Hepatocyte (in vitro differentiated cells): ENCODE data around the gene UNC13D. TPM values are rescaled to one million over a fixed set of nuclear protein-coding genes. Genes with fewer than 3 reads are reported as not detected.

Source experiments
- DNase-seq: peaks from one replicate; pipeline ENCODE4 v3.0.0-alpha.2; 2016; ENCODE audit warnings: low spot score
- H2AFZ ChIP-seq: fragments of 200-600 bp; sonication (generic); 2 replicates; pipeline ENCODE4 v1.6.0; 2016; ENCODE audit warnings: antibody characterized with exemption, mild to moderate bottlenecking
- H3K27ac ChIP-seq: fragments of 200-600 bp; sonication (generic); 2 replicates; pipeline ENCODE4 v1.5.1; 2016; ENCODE audit warnings: mild to moderate bottlenecking
- H3K27me3 ChIP-seq: fragments of 200-600 bp; sonication (generic); 2 replicates; pipeline ENCODE4 v1.6.1; 2016
- H3K36me3 ChIP-seq: fragments of 200-600 bp; sonication (generic); replicated peaks from 2 replicates; pipeline ENCODE4 v1.5.1; 2016; ENCODE audit warnings: low read depth; ENCODE audit not compliant: insufficient read depth
- H3K4me1 ChIP-seq: fragments of 200-600 bp; sonication (generic); 2 replicates; pipeline ENCODE4 v1.5.1; 2016; ENCODE audit warnings: mild to moderate bottlenecking, moderate library complexity; ENCODE audit not compliant: insufficient read depth
- H3K4me2 ChIP-seq: fragments of 200-600 bp; sonication (generic); 2 replicates; pipeline ENCODE4 v1.6.0; 2016
- H3K4me3 ChIP-seq: fragments of 200-600 bp; sonication (generic); 2 replicates; pipeline ENCODE4 v1.5.1; 2016; ENCODE audit warnings: mild to moderate bottlenecking
- H3K79me2 ChIP-seq: fragments of 200-600 bp; sonication (generic); 2 replicates; pipeline ENCODE4 v1.6.0; 2017; ENCODE audit warnings: mild to moderate bottlenecking
- H3K9me2 ChIP-seq: fragments of 200-600 bp; sonication (generic); replicated peaks from 2 replicates; pipeline ENCODE4 v1.6.0; 2017; ENCODE audit warnings: mild to moderate bottlenecking; ENCODE audit not compliant: insufficient read depth
- H3K9me3 ChIP-seq: fragments of 200-600 bp; sonication (generic); 2 replicates; pipeline ENCODE4 v1.5.1; 2016; ENCODE audit warnings: low read depth, mild to moderate bottlenecking
- H4K20me1 ChIP-seq: fragments of 200-600 bp; sonication (generic); 2 replicates; pipeline ENCODE4 v1.6.0; 2016; ENCODE audit warnings: mild to moderate bottlenecking; ENCODE audit not compliant: insufficient read depth, poor library complexity, severe bottlenecking
- EZH2 ChIP-seq: fragments of 200-600 bp; sonication (generic); IDR thresholded peaks from 2 replicates; pipeline ENCODE4 v1.6.1; 2016; ENCODE audit warnings: antibody characterized with exemption, mild to moderate bottlenecking, borderline replicate concordance
- EZH2phosphoT487 ChIP-seq: fragments of 200-600 bp; sonication (generic); IDR thresholded peaks from one replicate; pipeline ENCODE4 v1.6.1; 2018; ENCODE audit warnings: antibody characterized with exemption, mild to moderate bottlenecking, low read depth, moderate library complexity; ENCODE audit not compliant: unreplicated experiment, severe bottlenecking
- WGBS: methylation state at CpG from one replicate; pipeline ENCODE4 v1.1.6; 2016; ENCODE audit warnings: low lambda C conversion rate; ENCODE audit errors: missing lambda C conversion rate; 5-methylcytosine and 5-hydroxymethylcytosine counted together
- polyA plus RNA-seq: library from polyadenylated mRNA; unstranded; fragments of >200 nt; fragmentation: Nextera tagmentation; extraction: Ambion mirVana; gene quantifications from 2 replicates; pipeline ENCODE4 v1.2.1, GENCODE V29; 2016
- total RNA-seq: library from RNA; depleted of rRNA; stranded (reverse); fragments of >200 nt; gene quantifications from 2 replicates; pipeline ENCODE4 v1.2.3, GENCODE V29; 2014
- TF ChIP-seq, protein P1 (sequence below): fragments of 200-600 bp; sonication (generic); IDR thresholded peaks from 2 replicates; pipeline ENCODE4 v1.5.1; 2016; ENCODE audit warnings: antibody characterized with exemption, mild to moderate bottlenecking; ENCODE audit not compliant: poor library complexity

The UNC13D gene
- total and polyA plus RNA-seq, 2 experiments from 2014 or later: 2.2 to 8.8 TPM

- no peak overlapping the region for H2AFZ ChIP-seq
- no peak overlapping the region for H3K27ac ChIP-seq
- no peaks in the 10 kb centered on the region for H3K9me2 ChIP-seq
- TF ChIP-seq EZH2phosphoT487: no peak
- TF ChIP-seq, protein P1, sequence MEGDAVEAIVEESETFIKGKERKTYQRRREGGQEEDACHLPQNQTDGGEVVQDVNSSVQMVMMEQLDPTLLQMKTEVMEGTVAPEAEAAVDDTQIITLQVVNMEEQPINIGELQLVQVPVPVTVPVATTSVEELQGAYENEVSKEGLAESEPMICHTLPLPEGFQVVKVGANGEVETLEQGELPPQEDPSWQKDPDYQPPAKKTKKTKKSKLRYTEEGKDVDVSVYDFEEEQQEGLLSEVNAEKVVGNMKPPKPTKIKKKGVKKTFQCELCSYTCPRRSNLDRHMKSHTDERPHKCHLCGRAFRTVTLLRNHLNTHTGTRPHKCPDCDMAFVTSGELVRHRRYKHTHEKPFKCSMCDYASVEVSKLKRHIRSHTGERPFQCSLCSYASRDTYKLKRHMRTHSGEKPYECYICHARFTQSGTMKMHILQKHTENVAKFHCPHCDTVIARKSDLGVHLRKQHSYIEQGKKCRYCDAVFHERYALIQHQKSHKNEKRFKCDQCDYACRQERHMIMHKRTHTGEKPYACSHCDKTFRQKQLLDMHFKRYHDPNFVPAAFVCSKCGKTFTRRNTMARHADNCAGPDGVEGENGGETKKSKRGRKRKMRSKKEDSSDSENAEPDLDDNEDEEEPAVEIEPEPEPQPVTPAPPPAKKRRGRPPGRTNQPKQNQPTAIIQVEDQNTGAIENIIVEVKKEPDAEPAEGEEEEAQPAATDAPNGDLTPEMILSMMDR: no peak
- TF ChIP-seq EZH2: no peak
- no peak overlapping the region for H3K4me3 ChIP-seq
- H3K79me2 ChIP-seq: no peaks in the 10 kb centered on the region
- no peaks in the 10 kb centered on the region for H3K36me3 ChIP-seq
- H3K27me3 ChIP-seq: no peaks in the 10 kb centered on the region
- no peak for DNase-seq
- 90% methylated on average over 17 of the region's 24 CpGs for WGBS
- no peaks in the 10 kb centered on the region for H3K9me3 ChIP-seq
- no peak overlapping the region for H3K4me2 ChIP-seq
- no peaks in the 10 kb centered on the region for H4K20me1 ChIP-seq
- no peaks in the 10 kb centered on the region for H3K4me1 ChIP-seq
Observed at GRCh38 chr17:75834928-75835653, 9.1 kb downstream of the UNC13D start.

DNA sequence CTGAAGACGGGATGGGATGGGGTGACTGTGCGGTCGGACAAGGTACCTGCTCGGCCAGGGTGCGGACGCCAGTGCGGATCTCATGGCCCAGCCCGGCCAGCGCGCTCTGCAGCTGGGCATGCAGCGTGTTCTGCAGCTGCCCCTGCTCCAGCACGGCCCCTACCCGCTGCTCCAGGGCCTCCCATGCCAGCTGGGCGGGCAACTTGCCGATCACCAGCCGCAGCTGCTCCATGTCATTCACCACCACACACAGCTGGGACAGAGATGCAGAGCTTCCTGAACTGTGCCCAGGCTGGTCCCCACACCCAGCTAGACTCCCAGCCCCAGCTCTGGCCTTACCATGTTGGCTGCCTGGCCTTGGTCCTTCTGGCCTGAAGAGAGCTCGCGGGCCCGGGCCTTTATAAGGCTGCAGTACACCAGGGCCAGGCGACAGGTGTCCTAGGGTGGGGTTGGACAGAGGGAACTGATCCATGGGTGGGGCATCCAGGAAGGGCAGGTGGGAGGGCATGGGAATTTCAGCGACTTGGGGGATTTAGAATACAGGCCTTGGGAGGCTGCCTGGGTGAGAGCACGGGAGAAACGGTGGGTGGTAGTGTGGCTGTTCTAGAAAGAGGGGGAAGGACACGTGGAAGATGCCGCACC is 9.8 kb downstream of the UNC13D start:
- H3K9me3 ChIP-seq: no peaks in the 10 kb centered on the region
- H3K27ac ChIP-seq: no peak overlapping the region
- DNase-seq: no peak
- no peak overlapping the region for H3K4me2 ChIP-seq
- WGBS: 96% methylated on average over 25 of the region's 25 CpGs
- no peaks in the 10 kb centered on the region for H3K9me2 ChIP-seq
- no peak overlapping the region for H3K4me3 ChIP-seq
- no peak for TF ChIP-seq EZH2
- no peak for TF ChIP-seq EZH2phosphoT487
- TF ChIP-seq, protein P1: no peak
- H3K27me3 ChIP-seq: no peaks in the 10 kb centered on the region
- no peaks in the 10 kb centered on the region for H4K20me1 ChIP-seq
- no peak overlapping the region for H2AFZ ChIP-seq
- no peaks in the 10 kb centered on the region for H3K36me3 ChIP-seq
- no peaks in the 10 kb centered on the region for H3K4me1 ChIP-seq
- H3K79me2 ChIP-seq: no peaks in the 10 kb centered on the region

GRCh38 chr17:75832652-75833400 is 11.4 kb downstream of the UNC13D start:
- Histone ChIP-seq H3K9me3 (no peaks in the 10 kb centered on the region), H3K4me3 (no peak overlapping the region), H3K9me2 (no peaks in the 10 kb centered on the region), H3K36me3 (no peaks in the 10 kb centered on the region), H3K27ac (no peak overlapping the region), H3K27me3 (no peaks in the 10 kb centered on the region), H4K20me1 (no peaks in the 10 kb centered on the region), H3K79me2 (no peaks in the 10 kb centered on the region), H2AFZ (no peak overlapping the region), H3K4me1 (peaks cover 4% of the 10 kb centered on the region), H3K4me2 (no peak overlapping the region)
- 51% methylated on average over 14 of the region's 20 CpGs for WGBS
- DNase-seq: no peak
- no peak for TF ChIP-seq EZH2
- TF ChIP-seq EZH2phosphoT487: no peak
- TF ChIP-seq, protein P1: no peak
